ENCODE results near the gene KCNMB2.

KCNMB2 gene

DNA sequence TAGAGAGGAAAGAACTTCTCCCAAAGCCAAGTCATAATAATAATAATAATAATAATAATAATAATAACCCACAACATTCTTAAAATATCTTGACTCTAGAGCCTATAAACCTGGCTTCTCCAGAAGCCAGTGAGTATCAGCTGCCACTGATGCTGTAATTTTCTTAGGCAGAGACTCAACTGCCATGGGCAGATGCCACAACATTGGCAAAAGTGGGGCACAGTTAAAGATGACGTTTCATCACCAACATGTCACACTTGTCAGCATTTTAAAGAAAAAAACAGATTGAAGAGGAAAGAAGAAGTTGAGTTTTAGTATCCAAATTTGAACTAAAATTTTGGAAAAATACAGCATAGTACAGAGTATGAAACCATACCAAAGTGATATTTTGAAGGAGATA, 270.4 kb downstream of the KCNMB2 start:
- H3K27me3 Mint-ChIP-seq = no peaks in the 10 kb centered on the region
- H3K27ac Mint-ChIP-seq = no peak overlapping the region
- H3K9me3 Mint-ChIP-seq = no peaks in the 10 kb centered on the region
- no peaks in the 10 kb centered on the region for H3K4me1 Mint-ChIP-seq
- H3K36me3 Mint-ChIP-seq = no peaks in the 10 kb centered on the region
- DNase-seq (ENCODE audit: low spot score in 2 of 2) (no peak), ATAC-seq (ENCODE audit: low read depth) (no peak)
- H3K4me3 Mint-ChIP-seq = no peak overlapping the region

DNA sequence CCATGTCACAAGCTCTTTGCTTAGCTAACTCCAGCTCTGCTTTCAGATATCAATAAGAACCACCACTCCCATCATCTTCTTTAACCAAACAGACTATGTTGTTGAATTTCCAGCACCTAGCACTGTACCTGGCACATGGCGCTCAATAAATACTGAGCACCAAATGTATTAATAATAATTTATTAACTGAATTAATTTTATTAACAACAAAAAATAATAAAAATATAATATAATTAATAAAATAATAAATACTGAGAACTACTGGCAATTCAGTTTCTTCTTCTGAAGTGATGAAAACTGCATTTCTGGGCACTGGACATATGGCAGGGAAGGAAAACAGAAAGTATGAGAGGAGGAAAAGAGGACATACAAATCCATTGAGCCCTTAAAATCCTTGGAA, 271.5 kb downstream of the KCNMB2 start:
- DNase-seq (ENCODE audit: low spot score in 2 of 2) = no peak
- no peaks in the 10 kb centered on the region for H3K4me1 Mint-ChIP-seq
- no peak for ATAC-seq (ENCODE audit: low read depth)
- no peak overlapping the region for H3K4me3 Mint-ChIP-seq
- no peaks in the 10 kb centered on the region for H3K9me3 Mint-ChIP-seq
- H3K27me3 Mint-ChIP-seq = no peaks in the 10 kb centered on the region
- H3K27ac Mint-ChIP-seq = no peak overlapping the region
- H3K36me3 Mint-ChIP-seq = no peaks in the 10 kb centered on the region

DNA sequence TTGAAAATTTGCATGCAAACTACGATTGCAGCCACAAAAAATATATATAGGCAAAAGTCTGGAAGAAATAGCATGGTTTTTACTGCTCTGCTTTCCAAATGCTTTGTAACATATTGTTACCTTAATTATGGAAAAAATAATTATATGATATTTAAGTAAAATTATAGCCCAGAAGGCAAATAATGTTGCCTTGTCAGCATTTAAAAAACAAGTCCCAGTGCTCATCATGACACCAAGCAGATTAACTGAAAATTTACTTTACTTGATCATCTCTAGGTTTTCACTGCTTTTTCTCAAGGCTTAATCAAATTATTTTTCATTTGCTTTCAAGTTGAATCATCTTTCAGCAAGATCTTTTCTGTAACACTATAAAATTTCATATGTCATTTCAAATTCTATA, 272.5 kb downstream of the KCNMB2 start:
- Mint-ChIP-seq H3K9me3 (no peaks in the 10 kb centered on the region), H3K36me3 (no peaks in the 10 kb centered on the region)
- no peak for ATAC-seq (ENCODE audit: low read depth)

DNA sequence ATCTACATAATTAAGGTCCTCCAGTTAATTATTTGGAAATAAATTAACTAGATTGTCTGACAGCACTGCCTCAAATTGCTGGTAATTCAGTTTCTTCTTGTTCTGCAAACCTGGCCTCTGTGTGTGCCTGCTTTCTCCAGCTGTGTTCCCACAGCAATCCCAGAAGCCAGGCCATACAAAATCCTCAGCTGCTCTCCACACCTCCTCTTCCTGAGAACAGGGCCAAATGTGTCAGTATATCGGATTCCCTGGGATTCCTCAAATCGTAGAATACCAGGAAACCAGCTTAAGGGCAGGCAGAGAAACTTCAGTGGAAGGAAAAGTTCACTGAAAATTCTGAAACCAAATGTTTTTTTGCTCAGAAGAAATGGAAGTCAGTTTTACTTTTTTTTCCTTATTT, 273.9 kb downstream of the KCNMB2 start:
- ATAC-seq (ENCODE audit: low read depth) (no peak), DNase-seq (ENCODE audit: low spot score in 2 of 2) (no peak)
- Mint-ChIP-seq H3K36me3 (no peaks in the 10 kb centered on the region), H3K4me3 (no peak overlapping the region), H3K9me3 (no peaks in the 10 kb centered on the region), H3K27ac (no peak overlapping the region), H3K4me1 (no peaks in the 10 kb centered on the region), H3K27me3 (peaks cover 2% of the 10 kb centered on the region)

More for the DNA sequence above, 272.5 kb downstream of the KCNMB2 start:
- DNase-seq (ENCODE audit: low spot score in 2 of 2) = no peak
- Mint-ChIP-seq H3K27ac (no peak overlapping the region), H3K27me3 (peaks cover under 1% of the 10 kb centered on the region), H3K4me3 (no peak overlapping the region), H3K4me1 (no peaks in the 10 kb centered on the region)

DNA sequence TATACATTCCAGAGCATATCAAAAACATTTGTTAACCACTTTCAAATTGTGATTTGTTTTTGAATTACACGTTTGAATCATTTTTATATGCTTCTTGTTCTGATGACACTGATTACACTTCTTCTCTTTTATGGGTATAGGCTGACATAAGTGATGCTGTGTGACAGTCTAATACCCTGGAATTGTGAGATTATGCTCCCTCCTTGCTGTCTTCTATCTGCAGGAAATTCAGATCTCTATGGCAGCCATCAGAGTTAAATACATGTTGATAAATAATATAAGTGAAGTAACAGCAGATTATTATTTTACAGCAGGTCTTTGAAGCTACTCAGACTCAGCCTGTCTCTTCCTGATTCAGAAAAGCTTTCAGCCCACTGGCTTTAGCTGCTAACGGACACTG, 286.5 kb downstream of the KCNMB2 start:
- Mint-ChIP-seq H3K27ac (no peak overlapping the region), H3K9me3 (no peaks in the 10 kb centered on the region), H3K4me3 (no peak overlapping the region), H3K36me3 (no peaks in the 10 kb centered on the region), H3K27me3 (peaks cover 5% of the 10 kb centered on the region), H3K4me1 (no peaks in the 10 kb centered on the region)
- DNase-seq (ENCODE audit: low spot score in 2 of 2) = no peak
- ATAC-seq (ENCODE audit: low read depth) = no peak

DNA sequence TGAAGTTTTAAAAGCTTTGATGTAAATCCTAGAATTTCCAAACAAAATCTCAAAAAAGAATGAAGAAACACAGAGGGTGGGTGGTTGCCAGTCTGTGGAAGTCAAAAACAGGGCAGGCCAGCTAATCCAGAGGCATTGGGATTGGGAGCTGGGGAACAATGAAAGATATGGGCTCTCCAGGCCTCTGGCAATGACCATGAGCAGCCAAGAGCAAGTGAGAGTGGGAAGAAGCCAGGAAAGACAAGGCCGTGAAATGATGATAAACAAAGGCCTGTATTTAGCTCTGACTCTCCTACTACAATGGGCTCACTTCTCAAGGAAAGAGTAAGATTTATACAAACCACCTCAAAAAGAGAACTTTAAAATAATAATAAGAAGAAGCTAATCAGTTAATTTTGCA, 286.9 kb downstream of the KCNMB2 start:
- Mint-ChIP-seq H3K9me3 (no peaks in the 10 kb centered on the region), H3K4me3 (no peak overlapping the region), H3K27ac (no peak overlapping the region), H3K36me3 (no peaks in the 10 kb centered on the region), H3K27me3 (peaks cover 5% of the 10 kb centered on the region), H3K4me1 (no peaks in the 10 kb centered on the region)
- DNase-seq (ENCODE audit: low spot score in 2 of 2) (no peak), ATAC-seq (ENCODE audit: low read depth) (no peak)

DNA sequence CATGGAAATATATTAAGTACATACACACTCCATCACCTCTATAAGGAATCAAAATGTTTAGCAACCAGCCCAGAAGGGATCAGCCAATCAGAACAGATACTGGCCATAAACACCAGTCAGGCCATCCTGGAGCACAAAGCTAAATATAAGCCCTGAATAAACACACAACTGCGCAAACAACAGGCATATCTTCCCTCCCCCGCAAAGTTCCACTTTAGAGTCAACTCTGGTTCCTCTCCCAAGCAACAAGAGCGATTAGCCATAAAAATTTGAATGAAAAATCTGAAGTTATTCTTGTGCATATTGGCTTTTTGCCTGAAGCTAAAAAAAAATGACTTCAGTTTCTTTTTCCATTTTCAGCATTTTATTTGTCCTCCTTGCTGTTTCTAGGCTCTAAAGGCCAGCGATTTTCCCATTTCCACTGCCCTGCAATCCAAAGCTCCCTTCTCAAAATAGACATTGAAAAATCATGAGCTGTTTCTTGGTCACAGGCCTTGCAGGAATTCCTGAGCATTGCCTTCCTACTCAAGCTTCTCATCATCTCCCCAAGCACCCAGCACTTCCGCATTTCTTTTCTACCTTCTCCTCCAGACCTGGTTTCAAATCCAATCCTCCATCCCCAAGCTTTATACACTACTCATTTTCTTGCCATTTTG, 287.5 kb downstream of the KCNMB2 start:
- Mint-ChIP-seq H3K27me3 (peaks cover 4% of the 10 kb centered on the region), H3K36me3 (no peaks in the 10 kb centered on the region), H3K27ac (no peak overlapping the region), H3K9me3 (no peaks in the 10 kb centered on the region), H3K4me3 (no peak overlapping the region), H3K4me1 (no peaks in the 10 kb centered on the region)
- ATAC-seq (ENCODE audit: low read depth) (no peak), DNase-seq (ENCODE audit: low spot score in 2 of 2) (no peak)

DNA sequence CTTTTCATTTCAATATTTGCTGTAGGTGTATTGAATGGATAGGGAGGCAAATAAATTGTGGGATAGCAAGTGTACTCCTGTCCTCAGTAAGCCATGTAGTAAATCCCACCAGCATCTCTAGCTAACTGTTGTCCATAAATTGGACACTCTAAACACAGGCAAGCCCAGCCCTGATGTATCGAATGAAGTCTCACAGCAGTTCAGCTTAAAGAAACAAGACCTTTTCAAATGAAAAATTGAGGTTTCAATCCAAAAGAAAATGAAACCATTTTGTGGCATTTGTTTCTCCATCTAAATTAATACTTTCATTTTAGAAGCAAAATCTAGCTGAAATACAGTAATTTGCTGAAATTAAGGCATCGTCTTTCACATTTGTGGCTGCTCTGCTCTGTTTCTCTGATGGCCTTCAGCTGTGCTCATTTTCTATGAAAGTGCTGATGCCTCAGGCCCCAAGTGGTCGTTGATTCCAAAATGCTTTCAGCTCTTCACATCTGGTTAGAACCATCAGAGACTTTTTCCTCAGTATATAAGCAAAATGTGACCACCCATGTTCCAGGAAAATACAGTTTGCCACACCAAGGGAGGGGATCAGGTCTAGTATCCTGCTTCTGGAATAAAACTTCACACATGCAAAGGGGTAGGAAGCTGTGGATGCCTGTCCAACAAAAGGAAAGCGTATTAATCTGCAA, 290.3 kb downstream of the KCNMB2 start:
- DNase-seq (ENCODE audit: low spot score in 2 of 2) = no peak
- H3K27ac Mint-ChIP-seq = no peak overlapping the region
- ATAC-seq (ENCODE audit: low read depth) = no peak
- no peaks in the 10 kb centered on the region for H3K27me3 Mint-ChIP-seq
- H3K36me3 Mint-ChIP-seq = no peaks in the 10 kb centered on the region
- no peak overlapping the region for H3K4me3 Mint-ChIP-seq
- H3K4me1 Mint-ChIP-seq = no peaks in the 10 kb centered on the region
- H3K9me3 Mint-ChIP-seq = no peaks in the 10 kb centered on the region

DNA sequence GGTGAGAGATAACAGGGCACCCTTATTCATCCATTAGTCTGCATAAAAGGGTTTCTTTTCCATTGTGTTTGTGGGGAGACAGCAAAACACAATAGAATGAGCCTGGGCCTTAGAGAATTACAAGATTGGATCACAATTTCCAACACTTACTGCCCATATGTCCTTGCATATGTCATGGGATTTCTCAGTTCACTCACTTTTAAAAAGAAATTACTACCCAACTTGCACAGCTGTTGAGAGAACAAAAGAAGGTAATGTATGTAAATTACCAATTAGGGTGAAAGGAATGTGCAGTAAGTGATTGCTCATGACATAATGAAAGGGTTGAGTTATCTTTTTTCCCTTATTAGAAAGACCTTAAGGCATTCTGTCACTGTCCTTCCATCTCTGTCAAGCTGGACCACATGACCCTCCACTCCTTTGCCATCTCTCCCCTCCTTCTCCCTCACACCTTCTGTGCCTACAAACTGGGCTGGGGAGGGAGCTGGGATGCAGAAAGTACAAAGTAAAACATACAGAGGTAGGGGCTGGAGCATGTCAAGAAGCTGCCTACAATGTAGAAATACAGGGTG, 291.1 kb downstream of the KCNMB2 start:
- peaks cover under 1% of the 10 kb centered on the region for H3K36me3 Mint-ChIP-seq
- ATAC-seq (ENCODE audit: low read depth) = no peak
- H3K4me3 Mint-ChIP-seq = no peak overlapping the region
- no peak overlapping the region for H3K27ac Mint-ChIP-seq
- H3K27me3 Mint-ChIP-seq = no peaks in the 10 kb centered on the region
- no peak for DNase-seq (ENCODE audit: low spot score in 2 of 2)
- H3K9me3 Mint-ChIP-seq = no peaks in the 10 kb centered on the region
- no peaks in the 10 kb centered on the region for H3K4me1 Mint-ChIP-seq

DNA sequence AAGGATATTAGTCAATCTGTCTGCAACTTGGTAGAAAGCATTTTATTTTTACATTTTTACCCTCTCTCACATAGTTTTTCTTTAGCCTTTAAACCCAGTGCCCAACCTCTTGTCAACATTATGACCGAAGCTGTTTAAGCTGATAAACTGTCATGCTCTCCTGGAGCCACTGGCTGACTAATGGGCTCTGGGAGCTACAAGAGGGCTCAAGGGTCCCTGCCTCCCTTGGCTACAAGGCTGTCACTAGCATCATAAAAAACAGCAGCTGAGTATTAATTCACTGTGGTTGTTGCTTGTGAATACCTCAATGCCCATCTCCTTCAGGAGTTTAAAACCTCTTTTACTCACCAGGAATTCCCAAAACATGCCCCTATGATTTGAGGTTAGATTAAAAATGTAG, 297.5 kb downstream of the KCNMB2 start:
- ATAC-seq (ENCODE audit: low read depth) = no peak

DNA sequence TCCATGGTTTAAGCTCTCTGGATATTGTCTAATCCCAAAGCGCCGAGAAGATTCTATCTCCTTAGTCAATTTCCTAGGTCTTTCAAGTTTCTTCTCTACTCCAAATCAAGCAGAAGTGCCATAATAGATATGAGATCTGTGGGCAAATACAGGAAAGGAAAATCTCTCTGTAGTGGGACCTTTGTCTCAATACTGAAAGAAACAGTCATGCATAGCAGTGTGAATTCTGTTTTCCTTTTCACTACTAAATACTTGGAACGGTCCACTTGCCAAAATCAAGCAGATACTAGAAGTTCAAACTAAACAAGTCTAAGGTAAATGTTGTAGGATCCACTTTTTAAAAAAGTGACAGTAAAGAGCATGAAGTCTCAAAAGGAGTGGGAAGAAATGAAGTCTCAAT, 298.8 kb downstream of the KCNMB2 start:
- peaks cover 2% of the 10 kb centered on the region for H3K4me1 Mint-ChIP-seq
- no peak overlapping the region for H3K4me3 Mint-ChIP-seq
- ATAC-seq (ENCODE audit: low read depth) (no peak), DNase-seq (ENCODE audit: low spot score in 2 of 2) (no peak)
- peaks cover 4% of the 10 kb centered on the region for H3K36me3 Mint-ChIP-seq
- peaks cover 2% of the 10 kb centered on the region for H3K27me3 Mint-ChIP-seq
- peaks cover 3% of the 10 kb centered on the region for H3K9me3 Mint-ChIP-seq
- no peak overlapping the region for H3K27ac Mint-ChIP-seq

More for the DNA sequence above, 297.5 kb downstream of the KCNMB2 start:
- H3K27me3 Mint-ChIP-seq = no peaks in the 10 kb centered on the region
- H3K4me3 Mint-ChIP-seq = no peak overlapping the region
- peaks cover 2% of the 10 kb centered on the region for H3K36me3 Mint-ChIP-seq
- no peak for DNase-seq (ENCODE audit: low spot score in 2 of 2)
- H3K27ac Mint-ChIP-seq = no peak overlapping the region
- H3K9me3 Mint-ChIP-seq = peaks cover 1% of the 10 kb centered on the region
- H3K4me1 Mint-ChIP-seq = no peaks in the 10 kb centered on the region

DNA sequence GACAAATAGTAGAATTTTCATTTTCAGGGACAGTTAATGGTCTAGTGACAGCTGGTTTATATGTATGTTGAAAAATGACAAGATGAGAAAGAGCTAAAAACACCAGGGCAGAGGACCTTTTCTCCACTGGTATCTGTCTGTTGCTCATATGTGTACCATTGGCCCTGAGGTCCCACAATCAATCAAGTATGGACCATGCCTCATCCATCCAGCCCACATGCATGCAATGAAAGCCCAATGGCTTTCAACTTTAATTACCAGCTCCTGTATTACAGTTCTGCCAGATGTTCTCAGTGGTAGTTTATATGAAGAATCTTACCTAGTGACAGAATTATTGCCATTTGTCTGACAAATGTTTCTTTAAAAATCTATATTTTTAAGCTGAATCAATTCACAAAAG, 301.3 kb downstream of the KCNMB2 start:
- no peak overlapping the region for H3K4me3 Mint-ChIP-seq
- peaks cover 6% of the 10 kb centered on the region for H3K36me3 Mint-ChIP-seq
- ATAC-seq (ENCODE audit: low read depth) (no peak), DNase-seq (ENCODE audit: low spot score in 2 of 2) (no peak)
- peaks cover 3% of the 10 kb centered on the region for H3K27me3 Mint-ChIP-seq
- H3K9me3 Mint-ChIP-seq = peaks cover 8% of the 10 kb centered on the region
- no peak overlapping the region for H3K27ac Mint-ChIP-seq
- H3K4me1 Mint-ChIP-seq = peaks cover 2% of the 10 kb centered on the region

DNA sequence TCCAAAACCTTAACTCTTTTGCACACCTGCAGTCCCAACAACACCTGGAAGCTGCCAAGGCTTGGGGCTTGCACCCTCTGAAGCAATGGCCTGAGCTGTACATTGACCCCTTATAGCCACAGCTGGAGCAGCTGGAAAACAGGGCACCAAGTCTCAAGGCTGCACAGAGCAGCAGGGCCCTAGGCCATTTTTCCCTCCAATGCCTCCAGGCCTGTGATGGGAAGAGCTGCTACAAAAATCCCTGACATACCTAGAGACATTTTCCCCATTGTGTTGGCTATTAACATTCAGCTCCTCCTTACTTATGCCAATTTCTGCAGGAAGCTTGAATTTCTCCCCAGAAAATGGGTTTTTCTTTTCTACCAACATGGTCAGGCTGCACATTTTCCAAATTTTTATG, 304.4 kb downstream of the KCNMB2 start:
- peaks cover 3% of the 10 kb centered on the region for H3K27me3 Mint-ChIP-seq
- H3K4me3 Mint-ChIP-seq = no peak overlapping the region
- ATAC-seq (ENCODE audit: low read depth) (no peak), DNase-seq (ENCODE audit: low spot score in 2 of 2) (no peak)
- H3K9me3 Mint-ChIP-seq = peaks cover 8% of the 10 kb centered on the region
- H3K4me1 Mint-ChIP-seq = peaks cover 2% of the 10 kb centered on the region
- H3K27ac Mint-ChIP-seq = no peak overlapping the region
- peaks cover 5% of the 10 kb centered on the region for H3K36me3 Mint-ChIP-seq

DNA sequence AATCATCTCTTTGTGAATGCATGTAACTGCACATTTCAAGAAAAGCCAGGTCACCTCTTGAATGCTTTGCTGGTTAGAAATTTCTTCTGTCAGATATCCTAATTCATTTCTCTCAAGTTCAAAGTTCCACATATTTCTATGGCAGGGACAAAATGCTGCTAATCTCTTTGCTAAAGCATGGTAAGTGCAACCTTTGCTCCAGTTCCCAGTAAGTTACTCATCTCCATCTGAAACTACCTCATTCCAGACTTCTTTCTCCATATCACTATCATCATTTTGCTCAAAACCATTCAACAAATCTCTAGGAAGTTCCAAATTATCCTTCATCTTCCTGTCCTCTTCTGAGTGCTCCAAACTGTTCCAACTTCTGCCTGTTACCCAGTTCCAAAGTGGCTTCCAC, 304.8 kb downstream of the KCNMB2 start:
- ATAC-seq (ENCODE audit: low read depth) (no peak), DNase-seq (ENCODE audit: low spot score in 2 of 2) (no peak)
- Mint-ChIP-seq H3K4me3 (no peak overlapping the region), H3K9me3 (peaks cover 8% of the 10 kb centered on the region), H3K27me3 (peaks cover 3% of the 10 kb centered on the region), H3K4me1 (peaks cover 2% of the 10 kb centered on the region), H3K27ac (no peak overlapping the region), H3K36me3 (peaks cover 5% of the 10 kb centered on the region)

DNA sequence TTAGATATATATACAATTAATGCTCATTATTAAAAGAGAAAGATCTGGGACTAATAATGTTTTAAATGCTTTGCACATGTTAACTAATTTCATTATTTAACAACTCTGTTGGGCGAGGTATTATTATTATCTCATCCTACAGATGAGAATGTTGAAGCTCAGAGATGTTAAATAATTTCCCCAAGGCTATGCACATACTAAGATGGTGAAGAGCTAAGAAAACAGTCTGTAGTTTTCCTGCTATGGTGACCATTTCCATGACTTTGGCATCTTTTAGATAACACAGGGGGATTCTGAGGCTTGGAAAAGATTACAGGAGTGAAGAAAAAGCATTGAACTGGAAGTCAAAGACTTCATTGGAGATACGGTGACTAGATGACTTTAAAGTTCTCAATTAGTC, 308.7 kb downstream of the KCNMB2 start:
- H3K4me3 Mint-ChIP-seq = no peak overlapping the region
- H3K27me3 Mint-ChIP-seq = peaks cover 2% of the 10 kb centered on the region
- H3K27ac Mint-ChIP-seq = no peak overlapping the region
- ATAC-seq (ENCODE audit: low read depth) (no peak), DNase-seq (ENCODE audit: low spot score in 2 of 2) (no peak)
- peaks cover 6% of the 10 kb centered on the region for H3K9me3 Mint-ChIP-seq
- H3K36me3 Mint-ChIP-seq = peaks cover 3% of the 10 kb centered on the region
- no peaks in the 10 kb centered on the region for H3K4me1 Mint-ChIP-seq

All from memory B cell (primary cell).